Stimulated activated CD8-positive, alpha-beta memory T cell treated with anti-CD3 and anti-CD28 coated beads, Interleukin-15, amount 100 ng/mL, for 24 hours (primary cell): Measurements from ENCODE around the gene NOLC1.

ENCODE experiments used
- DNase-seq: peaks from one replicate; pipeline ENCODE4 v3.0.0-alpha.2; 2020; ENCODE audit warnings: low read depth

The NOLC1 gene

DNA sequence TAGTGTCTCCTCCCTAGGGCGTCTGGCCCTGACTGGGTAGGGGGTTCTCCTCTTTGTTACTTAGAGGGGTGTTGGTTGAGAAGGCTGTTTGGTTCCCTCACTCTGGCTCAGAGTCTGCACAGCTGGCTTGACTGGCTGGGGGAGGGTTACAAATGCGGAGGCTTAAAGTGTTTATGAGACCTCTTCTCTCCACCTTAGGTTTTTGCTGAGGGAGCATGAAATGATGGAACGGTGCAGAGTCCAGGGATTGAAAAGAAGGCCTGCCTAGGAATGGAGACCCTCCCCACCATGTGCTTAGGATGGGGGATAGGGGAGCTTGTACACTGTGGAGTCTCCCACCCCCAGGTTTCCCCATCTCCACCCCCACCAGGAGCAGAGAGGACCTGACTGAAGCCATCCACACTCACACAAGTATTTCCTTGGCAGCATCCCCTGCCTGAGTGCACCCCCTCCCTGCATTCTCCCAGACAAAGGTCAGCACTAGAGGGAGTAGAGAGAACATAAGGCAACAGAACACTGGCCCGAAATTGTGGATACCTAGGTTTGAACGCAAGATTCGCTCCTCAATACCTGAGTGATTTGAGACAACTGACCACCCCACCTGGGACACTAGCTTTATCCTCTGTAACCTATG is 30.3 kb upstream of the NOLC1 start:
- DNase-seq: no peak

DNA sequence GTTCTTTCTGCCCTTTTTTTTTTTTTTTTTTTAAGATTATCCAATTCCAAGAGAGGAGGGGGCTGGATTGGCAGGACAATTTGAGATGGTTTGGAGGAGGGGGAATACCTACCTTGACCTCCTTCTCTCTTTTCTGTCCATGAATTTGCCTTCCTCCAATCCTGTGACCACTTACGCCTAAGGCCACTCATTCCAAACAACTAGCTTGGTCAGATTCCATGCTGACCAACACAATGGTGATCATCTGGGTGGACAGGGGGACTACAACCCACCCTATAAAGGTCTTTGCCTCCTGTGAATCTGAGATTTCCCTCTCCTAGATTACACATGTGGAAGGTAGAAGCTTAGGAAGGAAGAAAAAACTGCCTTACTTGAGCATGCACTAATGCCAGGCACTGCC is 29.7 kb upstream of the NOLC1 start:
- no peak for DNase-seq

DNA sequence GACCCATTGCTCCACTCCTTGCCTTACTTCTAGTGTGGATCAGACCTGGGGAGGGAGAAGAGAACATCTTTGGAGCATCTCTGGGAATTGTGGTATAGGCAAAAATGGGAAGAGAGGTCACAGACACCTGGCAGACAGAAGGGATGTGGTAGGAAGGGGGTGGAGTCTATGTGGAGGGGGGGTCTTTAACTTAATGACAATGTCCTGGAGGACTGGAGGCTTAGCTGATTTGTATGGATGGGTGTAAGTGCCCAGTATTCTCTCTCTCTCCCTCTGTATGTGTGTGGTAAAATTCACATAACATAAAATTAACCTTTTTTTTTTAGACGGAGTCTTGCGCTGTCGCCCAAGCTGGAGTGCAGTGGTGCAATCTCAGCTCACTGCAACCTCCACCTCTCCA is 29.0 kb upstream of the NOLC1 start:
- no peak for DNase-seq

DNA sequence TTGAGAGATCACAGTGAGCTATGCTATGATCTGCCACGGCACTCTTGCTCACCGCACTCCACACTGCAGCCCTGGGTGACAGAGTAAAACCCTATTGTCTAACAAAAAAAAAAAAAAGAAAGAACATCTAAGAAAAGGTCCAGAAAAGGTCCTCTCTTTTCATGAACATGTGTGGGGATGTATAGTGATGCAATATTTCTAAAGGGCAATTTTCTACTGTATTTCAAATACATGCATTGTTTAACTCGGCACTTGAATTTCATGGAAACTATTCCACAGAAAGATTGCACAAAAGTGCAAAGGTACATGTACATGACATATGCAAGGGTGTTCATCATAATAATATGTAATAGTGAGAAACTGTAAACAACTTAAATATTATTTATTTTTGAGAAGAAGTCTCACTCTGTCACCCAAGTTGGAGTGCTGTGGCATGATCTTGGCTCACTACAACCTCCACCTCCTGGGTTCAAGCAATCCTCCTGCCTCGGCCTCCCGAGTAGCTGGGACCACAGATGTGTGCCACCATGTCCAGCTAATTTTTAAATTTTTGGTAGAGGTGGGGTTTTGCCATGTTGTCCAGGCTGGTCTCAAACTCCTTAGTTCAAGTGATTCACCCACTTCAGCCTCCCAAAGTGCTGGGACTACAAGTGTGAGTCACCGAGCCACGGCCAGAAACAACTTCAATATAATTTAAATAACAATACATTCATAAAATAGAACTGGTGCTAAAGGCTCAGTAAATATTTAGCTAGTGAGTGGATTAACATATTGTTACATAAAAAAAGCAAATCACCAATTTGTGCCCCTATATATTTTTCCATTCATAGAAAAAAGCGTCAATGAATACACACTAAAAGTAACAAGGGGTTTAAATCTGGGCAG is 20.7 kb upstream of the NOLC1 start:
- no peak for DNase-seq

DNA sequence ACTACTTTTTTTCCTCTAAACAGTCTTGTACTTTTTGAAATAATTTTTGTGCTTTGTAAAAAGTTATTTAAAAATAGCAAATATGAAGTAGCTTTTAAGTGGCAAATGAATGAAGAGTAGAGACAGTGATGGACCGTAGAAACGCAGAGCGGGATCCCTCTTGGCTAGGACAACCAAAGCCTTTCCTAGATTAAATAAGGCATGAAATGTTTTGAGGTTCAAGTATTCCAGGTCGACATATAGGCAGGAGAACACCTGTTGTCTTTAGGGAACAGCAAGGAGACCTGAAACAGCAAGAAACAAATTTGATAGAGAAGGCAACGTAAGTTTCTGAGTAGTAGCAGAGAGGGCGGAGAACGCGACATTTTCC is 20.0 kb upstream of the NOLC1 start:
- no peak for DNase-seq

DNA sequence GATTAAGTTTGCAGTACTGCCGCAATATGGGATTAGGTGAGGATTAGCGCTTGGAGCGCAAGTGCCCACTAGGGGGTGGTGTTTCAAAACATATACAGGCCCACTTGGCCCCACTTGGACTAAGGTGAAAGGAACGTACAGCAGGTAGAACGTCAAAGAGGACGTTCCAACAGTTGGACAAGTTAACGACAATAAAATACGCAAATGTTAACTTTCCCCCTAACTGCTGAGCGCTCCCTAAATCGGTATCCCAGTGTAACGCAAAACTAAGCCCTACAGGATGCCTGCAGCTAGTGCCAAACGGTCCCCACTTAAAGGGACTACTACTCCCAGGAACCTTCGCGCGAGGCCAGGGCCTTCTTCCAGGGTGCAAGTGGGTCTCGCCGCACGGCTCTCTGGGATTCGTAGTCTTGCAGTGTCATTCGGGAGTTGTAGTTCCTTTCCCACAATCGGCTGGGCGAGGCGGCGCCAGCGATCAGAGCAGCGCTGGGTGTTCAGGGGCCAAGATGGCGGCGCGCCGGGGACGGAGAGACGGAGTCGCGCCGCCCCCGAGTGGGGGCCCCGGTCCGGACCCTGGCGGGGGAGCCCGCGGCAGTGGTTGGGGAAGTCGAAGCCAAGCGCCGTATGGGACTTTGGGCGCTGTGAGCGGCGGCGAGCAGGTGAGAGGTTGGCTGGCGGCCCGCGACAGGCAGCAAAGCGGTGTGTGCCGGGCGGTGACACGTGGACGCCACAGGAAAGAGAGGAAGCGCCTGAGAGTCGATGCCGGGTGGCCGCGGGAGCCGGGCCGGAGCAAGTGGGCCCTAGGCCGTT is 19.4 kb upstream of the NOLC1 start, which contains the start of gene PPRC1:
PPRC1 (plus strand) TSS at position 478 of the 810 bp plus-strand sequence; CDS start at position 507, 29 bp downstream.
- peak; percentile 85 for DNase-seq

DNA sequence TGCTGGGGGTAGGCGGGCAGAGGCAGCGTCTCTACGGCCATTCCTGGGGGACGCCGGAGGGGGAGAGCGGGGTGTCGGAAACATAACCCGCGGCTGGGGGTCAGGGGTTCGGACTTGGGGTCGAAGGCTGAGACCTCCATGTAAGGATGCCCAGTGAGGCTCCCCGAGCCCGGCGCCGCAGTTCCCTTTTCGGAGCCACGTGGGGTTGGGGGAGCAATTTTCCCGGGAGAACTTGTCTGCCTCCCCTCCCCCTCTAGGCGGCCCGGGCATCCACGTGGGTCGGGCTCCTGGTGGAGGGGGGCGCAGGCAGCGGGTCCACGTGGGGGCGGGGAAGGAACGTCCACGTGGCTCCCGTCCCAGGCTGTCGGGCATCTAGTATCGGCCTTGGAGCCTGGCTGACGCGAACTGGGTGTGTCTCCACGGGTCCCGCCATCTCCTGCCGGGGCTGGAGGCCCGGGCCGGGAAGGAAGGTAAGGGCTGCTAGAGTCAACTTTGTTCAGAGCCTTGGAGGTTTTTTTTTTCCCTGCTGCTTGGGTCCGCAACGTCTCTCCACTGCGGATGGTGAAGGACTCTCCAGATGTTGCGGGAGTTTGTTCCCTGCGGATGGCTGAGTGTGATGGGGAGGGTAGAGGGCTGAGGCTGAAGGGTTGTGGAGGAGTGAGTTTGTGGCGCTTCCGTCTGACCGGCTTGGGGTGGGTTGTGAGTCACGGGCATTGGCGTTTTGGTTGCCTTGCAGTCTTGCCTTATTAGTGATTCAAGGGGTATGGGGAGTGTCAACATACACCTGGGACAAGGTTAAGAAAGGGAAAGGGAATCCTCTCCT is 18.6 kb upstream of the NOLC1 start:
- DNase-seq: peak; percentile 47

DNA sequence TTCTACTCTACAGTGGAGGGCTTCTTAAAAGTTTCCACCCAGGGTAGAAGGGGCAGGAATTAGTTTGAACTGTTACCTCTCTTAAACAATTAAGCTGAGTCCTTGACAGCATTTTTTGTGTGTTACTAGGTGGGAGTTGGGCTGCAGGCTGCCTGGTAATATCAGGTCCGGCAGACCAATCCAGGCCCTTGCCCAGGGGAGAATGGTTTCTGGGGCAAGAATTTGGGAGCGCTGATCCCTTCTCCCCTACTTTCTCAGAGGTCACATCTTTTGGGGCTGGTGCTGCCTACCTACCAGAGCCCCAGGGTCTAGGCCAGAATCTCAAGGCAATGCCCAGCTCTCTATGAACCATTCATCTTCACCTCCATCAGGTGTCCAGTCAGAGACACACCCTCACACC is 17.8 kb upstream of the NOLC1 start:
- no peak for DNase-seq

DNA sequence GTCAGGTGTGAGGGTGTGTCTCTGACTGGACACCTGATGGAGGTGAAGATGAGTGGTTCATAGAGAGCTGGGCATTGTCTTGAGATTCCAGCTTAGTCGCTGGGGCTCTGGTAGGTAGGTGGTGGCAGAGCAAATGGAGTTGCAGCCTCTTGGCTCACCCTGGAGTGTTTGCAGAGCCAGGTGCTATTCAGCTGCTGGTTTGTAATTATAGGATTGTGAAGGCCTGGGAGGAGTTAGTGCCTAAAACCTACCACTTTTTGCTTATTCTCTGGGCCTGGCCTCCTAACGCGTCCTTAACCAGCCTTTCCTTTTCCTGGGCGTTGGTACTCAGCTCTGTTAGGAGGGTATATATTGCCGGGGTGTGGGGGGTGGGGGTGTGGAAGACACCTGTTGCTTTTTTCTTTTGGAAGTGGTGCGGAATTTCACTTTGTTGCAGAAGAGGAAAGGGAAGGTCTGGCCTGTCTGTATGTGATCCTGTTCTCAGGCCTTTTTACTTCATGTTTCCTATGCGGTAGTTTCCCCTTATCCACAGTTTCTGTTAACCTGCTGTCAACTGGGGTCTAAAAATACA is 16.1 kb upstream of the NOLC1 start:
- DNase-seq: no peak

DNA sequence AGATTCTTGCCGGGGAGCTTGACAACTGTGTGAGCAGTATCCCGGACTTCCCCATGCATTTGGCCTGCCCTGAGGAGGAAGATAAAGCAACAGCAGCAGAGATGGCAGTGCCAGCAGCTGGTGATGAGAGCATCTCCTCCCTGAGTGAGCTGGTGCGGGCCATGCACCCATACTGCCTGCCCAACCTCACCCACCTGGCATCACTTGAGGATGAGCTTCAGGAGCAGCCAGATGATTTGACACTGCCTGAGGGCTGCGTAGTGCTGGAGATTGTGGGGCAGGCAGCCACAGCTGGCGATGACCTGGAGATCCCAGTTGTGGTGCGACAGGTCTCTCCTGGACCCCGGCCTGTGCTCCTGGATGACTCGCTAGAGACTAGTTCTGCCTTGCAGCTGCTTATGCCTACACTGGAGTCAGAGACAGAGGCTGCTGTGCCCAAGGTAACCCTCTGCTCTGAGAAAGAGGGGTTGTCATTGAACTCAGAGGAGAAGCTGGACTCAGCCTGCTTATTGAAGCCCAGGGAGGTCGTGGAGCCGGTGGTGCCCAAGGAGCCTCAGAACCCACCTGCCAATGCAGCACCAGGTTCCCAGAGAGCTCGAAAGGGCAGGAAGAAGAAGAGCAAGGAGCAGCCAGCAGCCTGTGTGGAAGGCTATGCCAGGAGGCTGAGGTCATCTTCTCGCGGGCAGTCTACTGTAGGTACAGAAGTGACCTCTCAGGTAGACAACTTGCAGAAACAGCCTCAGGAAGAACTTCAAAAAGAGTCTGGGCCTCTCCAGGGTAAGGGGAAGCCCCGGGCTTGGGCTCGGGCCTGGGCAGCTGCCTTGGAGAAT is 12.7 kb upstream of the NOLC1 start:
- no peak for DNase-seq

DNA sequence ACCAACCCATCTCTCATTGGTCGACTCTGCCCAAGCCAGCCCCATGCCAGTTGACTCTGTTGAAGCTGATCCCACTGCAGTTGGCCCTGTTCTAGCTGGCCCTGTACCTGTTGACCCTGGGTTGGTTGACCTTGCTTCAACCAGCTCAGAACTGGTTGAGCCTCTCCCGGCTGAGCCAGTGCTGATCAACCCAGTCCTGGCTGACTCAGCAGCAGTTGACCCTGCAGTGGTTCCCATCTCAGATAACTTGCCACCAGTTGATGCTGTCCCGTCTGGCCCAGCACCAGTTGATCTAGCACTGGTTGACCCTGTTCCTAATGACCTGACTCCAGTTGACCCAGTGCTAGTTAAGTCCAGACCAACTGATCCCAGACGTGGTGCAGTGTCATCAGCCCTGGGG is 12.0 kb upstream of the NOLC1 start:
- DNase-seq: no peak

DNA sequence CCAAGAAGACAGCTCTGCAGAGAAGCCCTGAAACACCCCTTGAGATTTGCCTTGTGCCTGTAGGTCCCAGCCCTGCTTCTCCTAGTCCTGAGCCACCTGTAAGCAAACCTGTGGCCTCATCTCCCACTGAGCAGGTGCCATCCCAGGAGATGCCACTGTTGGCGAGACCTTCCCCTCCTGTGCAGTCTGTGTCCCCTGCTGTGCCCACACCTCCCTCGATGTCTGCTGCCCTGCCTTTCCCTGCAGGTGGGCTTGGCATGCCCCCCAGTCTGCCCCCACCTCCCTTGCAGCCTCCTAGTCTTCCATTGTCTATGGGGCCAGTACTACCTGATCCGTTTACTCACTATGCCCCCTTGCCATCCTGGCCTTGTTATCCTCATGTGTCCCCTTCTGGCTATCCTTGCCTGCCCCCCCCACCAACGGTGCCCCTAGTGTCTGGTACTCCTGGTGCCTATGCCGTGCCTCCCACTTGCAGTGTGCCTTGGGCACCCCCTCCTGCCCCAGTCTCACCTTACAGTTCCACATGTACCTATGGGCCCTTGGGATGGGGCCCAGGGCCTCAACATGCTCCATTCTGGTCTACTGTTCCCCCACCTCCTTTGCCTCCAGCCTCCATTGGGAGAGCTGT is 11.2 kb upstream of the NOLC1 start:
- no peak for DNase-seq

DNA sequence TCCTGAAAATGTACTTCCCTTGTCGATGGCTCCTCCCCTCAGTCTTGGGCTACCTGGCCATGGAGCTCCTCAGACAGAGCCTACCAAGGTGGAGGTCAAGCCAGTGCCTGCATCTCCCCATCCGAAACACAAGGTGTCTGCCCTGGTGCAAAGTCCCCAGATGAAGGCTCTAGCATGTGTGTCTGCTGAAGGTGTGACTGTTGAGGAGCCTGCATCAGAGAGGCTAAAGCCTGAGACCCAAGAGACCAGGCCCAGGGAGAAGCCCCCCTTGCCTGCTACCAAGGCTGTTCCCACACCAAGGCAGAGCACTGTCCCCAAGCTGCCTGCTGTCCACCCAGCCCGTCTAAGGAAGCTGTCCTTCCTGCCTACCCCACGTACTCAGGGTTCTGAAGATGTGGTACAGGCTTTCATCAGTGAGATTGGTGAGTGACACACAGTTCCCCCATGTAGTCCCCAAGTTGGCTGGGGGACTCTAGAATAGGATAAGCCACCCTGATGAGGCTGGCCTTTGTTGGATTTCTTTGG is 10.5 kb upstream of the NOLC1 start:
- DNase-seq: no peak

DNA sequence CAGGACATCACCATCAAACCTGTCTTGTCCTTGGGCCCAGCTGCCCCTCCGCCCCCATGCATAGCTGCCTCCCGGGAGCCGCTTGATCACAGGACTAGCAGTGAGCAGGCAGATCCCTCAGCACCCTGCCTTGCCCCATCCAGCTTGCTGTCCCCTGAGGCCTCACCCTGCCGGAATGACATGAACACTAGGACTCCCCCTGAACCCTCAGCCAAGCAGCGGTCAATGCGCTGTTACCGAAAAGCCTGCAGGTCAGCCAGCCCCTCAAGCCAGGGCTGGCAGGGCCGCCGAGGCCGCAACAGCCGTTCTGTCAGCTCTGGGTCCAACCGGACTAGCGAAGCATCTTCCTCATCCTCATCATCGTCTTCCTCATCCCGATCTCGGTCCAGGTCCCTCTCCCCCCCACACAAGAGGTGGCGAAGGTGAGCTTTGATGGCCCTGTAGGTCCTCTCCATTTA is 5.2 kb upstream of the NOLC1 start:
- no peak for DNase-seq

DNA sequence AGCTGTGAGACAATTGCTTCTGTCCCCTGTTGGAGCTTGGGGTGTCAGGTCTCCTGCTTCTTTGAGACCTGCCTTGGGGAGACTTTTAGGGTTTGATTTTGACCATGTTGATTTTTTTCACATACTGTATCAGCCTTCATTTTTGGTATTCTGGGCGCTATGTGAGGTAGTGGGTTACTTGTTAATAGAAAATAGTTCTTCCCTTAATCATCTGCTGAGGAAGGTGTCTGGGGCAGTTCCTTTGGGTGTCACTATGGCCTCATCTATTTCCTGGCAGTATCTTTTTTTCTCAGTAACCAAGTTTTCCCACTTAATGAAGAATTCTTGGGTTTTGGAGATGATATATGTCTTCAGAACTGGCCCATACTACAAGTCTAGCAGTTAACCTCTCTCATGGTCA is 4.6 kb upstream of the NOLC1 start:
- no peak for DNase-seq

DNA sequence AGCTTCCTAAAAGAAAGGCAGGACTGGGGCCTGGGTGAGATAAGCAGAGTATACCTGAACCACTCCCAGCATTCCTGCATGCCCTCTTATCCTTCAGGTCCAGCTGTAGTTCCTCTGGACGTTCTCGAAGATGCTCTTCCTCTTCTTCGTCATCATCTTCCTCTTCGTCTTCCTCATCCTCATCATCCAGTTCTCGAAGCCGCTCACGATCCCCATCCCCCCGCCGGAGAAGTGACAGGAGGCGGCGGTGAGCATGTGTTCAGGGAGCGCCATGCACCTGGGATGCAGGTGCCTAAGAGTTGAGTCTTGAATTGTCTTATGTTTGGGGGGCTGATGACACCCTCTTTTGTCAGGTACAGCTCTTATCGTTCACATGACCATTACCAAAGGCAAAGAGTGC is 3.9 kb upstream of the NOLC1 start:
- DNase-seq: no peak

DNA sequence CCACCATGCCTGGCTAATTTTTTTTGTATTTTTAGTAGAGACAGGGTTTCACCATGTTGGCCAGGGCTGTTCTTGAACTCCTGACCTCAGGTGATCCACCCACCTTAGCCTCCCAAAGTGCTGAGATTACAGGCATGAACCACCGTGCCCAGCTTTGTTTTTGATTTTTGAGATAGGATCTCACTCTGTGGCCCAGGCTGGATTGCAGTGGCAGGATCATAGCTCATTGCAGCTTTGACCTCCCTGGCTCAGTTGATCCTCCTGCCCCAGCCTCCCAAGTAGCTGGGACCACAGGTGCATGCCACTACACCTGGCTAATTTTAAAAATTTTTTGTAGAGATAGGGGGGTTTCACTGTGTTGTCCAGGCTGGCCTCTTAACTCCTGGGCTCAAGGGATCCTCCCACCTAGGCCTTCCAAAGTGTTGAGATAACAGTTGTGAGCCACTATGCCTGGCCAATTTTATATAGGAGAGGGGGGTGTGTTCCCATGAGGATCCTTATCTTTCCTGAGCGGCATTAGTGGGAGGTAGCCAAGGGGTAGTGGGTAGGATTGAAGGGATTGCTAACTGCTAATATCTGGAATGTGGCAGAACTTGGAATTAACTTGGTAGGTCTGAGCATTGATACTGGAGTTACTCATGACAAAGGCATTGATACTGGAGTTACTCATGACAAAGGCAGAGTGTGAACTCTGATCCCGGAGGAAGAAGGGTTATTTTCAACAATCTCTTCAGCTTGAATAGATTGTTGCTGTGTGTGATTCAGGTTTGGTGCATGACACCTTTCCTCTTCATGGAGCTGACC is 1.0 kb upstream of the NOLC1 start:
- DNase-seq: no peak

DNA sequence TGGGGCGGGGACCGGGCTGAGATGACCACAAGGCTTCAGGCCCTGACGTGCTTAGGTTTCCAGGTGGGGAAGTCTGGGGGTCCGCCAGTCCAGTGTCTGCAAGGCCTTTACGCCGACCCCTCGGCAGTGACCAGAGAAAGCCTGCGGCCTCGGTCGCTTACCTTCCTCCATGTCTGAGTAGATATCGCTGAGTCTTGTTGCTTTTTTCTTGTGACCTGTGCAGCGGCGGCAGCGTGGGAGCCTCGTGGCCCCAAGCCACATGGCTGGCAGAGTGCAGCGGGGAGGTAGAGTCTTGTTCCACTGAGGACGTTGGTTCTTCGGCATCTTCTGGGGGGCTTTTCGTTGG is 329 bp downstream of the NOLC1 start:
- DNase-seq: no peak

DNA sequence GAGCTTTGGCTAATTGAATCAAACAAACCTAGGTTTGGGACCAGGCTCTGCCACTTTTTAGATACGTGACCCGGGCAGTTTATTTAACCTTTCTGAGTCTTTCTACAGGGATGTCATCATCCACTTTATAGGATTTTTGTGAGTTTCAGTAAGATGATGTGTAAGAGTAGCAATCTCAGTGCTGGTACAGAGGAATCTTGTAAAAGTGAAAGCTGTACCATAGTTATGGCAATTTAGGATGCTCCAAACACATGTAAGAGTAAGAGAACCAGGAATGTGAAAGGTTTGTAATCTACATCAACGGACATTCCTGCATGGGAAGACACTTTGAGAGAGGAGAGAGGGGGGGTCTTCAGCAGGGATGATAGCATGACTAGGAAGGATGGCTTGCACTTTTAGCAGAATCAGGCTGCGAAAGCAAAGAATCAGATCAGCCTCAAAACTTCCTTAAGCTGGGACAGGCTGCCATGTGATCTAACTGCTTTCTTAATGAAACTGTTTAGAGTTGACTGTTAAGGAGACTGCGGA is 968 bp downstream of the NOLC1 start:
- DNase-seq: no peak
